Astrocyte of the spinal cord (primary cell): ENCODE results near the gene PXT1.
"Not testable (repeated sequence)": the region's sequence is repeated elsewhere in the genome, so short reads cannot be mapped to it uniquely, and the experiment has no call there.

Source experiments
- DNase-seq: peaks from one replicate; pipeline ENCODE4 v3.0.0; 2011; ENCODE audit warnings: low read depth, low spot score
- H3K4me3 ChIP-seq: 2 replicates; pipeline ENCODE4 v1.5.1; 2011; ENCODE audit warnings: low read depth, mild to moderate bottlenecking, low read length, moderate library complexity
- in situ Hi-C: cut with HindIII; loops from 2 replicates; pipeline ENCODE4 v1.10.0; 2017; ENCODE audit warnings: low sequenced_read_pairs
- TF ChIP-seq, protein P1 (sequence below): IDR thresholded peaks from 2 replicates; pipeline ENCODE4 v1.5.1; 2012; ENCODE audit warnings: low read depth, mild to moderate bottlenecking, low read length, inconsistent platforms

PXT1 gene

GRCh38 chr6:36464233-36464632, 21.6 kb upstream of the PXT1 start:
- H3K4me3 ChIP-seq = no peak overlapping the region
- no peak for DNase-seq
- in situ Hi-C loops = no loop called here
- TF ChIP-seq, protein P1, sequence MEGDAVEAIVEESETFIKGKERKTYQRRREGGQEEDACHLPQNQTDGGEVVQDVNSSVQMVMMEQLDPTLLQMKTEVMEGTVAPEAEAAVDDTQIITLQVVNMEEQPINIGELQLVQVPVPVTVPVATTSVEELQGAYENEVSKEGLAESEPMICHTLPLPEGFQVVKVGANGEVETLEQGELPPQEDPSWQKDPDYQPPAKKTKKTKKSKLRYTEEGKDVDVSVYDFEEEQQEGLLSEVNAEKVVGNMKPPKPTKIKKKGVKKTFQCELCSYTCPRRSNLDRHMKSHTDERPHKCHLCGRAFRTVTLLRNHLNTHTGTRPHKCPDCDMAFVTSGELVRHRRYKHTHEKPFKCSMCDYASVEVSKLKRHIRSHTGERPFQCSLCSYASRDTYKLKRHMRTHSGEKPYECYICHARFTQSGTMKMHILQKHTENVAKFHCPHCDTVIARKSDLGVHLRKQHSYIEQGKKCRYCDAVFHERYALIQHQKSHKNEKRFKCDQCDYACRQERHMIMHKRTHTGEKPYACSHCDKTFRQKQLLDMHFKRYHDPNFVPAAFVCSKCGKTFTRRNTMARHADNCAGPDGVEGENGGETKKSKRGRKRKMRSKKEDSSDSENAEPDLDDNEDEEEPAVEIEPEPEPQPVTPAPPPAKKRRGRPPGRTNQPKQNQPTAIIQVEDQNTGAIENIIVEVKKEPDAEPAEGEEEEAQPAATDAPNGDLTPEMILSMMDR = no peak

- no peak overlapping the region for H3K4me3 ChIP-seq
- TF ChIP-seq, protein P1 = no peak
- no peak for DNase-seq
- in situ Hi-C loops = no loop called here
These were observed 21.0 kb upstream of the PXT1 start for GRCh38 chr6:36463676-36464075.

DNA sequence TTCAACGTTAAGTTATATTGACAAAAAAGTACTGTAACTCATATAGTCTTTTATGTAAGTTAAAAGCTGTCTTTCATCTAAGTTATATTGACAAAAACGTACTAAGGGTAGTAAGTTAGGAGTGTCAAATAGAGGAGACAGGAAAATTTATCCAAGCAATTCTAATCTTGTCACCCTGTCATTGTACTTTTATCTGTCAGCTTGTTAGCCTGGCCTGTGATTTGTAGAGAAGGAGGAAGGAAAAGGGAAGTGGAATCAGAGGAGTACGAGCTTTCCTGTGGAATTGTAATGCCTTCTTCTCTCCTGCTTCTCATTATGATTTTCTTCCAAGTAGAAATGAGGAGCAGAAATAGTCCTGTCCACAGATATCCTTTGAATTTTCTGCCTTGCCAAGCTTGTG, 19.0 kb upstream of the PXT1 start:
- no peak for DNase-seq

DNA sequence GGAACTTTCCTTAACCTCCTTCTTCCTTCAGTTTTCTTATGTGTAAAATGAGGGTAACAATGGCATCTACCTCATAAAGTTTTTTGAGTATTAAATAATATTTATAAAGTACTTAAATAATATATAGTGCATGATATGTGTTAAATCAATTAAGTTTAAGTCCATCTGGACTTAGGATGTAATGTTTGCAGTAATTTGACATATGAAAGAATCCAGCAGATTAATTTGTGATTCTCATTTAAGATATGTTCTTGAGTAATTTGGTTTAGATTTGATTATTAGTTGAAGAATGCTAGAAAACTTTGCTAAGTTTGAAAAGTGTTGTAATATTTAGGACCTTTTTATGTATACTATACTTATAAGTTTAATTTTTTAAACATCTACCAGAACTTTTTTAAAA, 18.3 kb upstream of the PXT1 start:
- DNase-seq = no peak
- no peak overlapping the region for H3K4me3 ChIP-seq
- in situ Hi-C loops = no loop called here
- TF ChIP-seq, protein P1 = no peak

More for the DNA sequence above, 19.0 kb upstream of the PXT1 start:
- in situ Hi-C loops = no loop called here
- no peak overlapping the region for H3K4me3 ChIP-seq
- TF ChIP-seq, protein P1 = no peak

DNA sequence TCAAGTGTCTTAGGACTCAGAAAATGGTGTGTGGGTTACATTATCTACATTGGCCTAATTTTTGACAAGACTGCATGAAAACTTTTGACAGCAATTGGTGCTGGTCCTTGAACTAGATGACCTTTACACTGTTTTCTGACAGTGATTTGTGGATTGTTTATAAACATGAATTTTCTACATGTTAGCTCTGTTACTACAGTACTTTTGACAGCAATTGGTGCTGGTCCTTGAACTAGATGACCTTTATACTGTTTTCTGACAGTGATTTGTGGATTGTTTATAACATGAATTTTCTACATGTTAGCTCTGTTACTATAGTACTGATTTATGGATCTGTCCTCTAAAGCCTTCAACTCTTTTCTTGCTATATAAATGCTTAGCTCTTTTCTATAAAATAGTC, 16.8 kb upstream of the PXT1 start:
- no peak for DNase-seq
- in situ Hi-C loops = no loop called here

GRCh38 chr6:36455486-36456027, 12.9 kb upstream of the PXT1 start:
- TF ChIP-seq, protein P1 = no peak
- DNase-seq = no peak
- H3K4me3 ChIP-seq = no peak overlapping the region
- in situ Hi-C loops = no loop called here

More for the DNA sequence above, 16.8 kb upstream of the PXT1 start:
- no peak overlapping the region for H3K4me3 ChIP-seq
- TF ChIP-seq, protein P1 = no peak

- in situ Hi-C loops, DNase-seq, H3K4me3 ChIP-seq: not testable (repeated sequence)
These were observed 10.2 kb upstream of the PXT1 start for GRCh38 chr6:36452897-36453296.

DNA sequence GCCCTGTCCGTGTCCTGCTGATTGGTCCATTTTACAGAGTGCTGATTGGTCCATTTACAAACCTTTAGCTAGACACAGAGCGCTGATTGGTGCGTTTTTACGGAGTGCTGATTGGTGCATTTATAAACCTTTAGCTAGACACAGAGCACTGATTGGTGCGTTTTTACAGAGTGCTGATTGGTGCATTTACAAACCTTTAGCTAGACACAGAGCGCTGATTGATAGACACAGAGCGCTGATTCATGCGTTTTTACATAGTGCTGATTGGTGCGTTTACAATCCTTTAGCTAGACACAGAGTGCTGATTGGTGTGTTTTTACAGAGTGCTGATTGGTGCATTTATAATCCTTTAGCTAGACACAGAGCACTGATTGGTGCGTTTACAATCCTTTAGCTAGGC, 6.5 kb upstream of the PXT1 start:
- H3K4me3 ChIP-seq, DNase-seq, in situ Hi-C loops: not testable (repeated sequence)
